NCI-H2171 treated with DMSO at 0.1 percent for 48 hours (cell line): ENCODE data around the gene S100A3.
A peak's percentile ranks its signal among the peaks of the same experiment; 100 is the strongest.
"Not testable (repeated sequence)": the region's sequence is repeated elsewhere in the genome, so short reads cannot be mapped to it uniquely, and the experiment has no call there.

Experiments used
- DNase-seq: peaks from one replicate; lab custom pipeline; 2025; lab: John Stamatoyannopoulos, UW

The S100A3 gene

DNA sequence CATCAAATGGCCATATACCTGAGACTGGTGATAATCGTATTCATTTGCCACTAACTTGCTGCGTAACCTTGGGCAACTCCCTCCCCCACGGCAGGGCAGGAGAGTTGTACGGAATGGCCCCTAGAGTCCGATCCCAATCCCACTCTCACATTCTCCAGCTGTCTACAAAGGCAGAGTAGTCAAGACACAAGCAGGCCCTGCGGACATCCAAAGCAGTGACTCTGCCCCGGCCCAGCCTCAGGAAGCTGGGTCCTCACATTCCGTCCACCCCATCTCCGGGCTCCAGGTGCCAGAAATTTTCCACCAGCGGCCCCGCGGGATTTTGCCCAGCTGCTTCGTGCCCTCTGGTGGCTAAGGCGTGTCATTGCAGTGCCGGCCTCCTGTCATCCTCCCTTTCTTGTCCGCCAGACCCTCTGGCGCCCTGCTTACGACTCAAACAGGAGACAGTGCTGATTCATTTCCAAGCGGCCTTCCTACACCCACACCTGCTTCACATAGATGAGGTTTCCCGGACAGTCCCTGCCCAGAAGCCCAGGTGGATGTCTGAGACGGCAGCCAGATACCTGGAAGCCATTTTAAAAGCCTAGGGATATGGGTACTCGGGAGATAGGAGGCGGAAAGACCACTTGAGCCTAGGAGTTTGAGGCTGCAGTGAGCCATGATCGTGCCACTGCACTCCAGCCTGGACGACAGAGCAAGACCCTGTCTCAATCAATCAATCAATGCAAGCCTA lies 19.5 kb upstream of the S100A3 start:
- DNase-seq, result peak; percentile 92

DNA sequence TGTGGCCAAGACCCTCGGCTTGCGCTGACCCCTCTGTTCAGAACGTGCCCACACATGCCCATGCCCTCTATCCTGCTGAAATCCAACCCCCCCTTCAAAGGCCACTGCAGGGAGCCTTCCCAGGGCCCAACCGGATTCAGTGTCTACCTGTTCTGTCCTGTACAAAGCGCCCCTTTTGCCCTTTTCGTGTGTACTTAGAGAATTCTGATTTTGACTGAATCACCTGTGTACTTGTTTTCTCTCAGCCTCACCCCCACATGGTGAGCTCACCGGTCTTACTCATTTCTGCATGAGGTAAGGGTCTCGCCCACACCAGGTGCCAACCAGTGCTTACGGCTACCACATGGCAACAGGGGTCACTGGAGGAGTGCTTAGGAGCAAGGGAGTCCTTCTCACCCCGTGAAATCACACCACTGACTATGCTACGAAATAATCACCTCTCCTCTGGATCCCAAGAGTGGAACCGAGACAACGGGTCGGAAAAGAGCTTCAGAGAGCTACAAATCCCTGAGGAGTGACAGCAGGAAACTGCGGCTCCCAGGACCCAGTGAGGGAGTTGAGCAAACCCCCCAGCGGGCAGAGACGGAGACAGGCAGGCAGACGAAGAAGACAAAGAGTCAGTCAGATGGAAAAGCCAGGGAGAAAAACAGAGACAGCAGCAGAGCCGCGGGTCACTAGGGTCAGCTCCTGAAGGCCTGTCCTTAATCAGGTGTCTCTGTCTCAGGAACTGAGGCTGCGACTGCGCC lies 18.7 kb upstream of the S100A3 start:
- peak; percentile 78 for DNase-seq

DNA sequence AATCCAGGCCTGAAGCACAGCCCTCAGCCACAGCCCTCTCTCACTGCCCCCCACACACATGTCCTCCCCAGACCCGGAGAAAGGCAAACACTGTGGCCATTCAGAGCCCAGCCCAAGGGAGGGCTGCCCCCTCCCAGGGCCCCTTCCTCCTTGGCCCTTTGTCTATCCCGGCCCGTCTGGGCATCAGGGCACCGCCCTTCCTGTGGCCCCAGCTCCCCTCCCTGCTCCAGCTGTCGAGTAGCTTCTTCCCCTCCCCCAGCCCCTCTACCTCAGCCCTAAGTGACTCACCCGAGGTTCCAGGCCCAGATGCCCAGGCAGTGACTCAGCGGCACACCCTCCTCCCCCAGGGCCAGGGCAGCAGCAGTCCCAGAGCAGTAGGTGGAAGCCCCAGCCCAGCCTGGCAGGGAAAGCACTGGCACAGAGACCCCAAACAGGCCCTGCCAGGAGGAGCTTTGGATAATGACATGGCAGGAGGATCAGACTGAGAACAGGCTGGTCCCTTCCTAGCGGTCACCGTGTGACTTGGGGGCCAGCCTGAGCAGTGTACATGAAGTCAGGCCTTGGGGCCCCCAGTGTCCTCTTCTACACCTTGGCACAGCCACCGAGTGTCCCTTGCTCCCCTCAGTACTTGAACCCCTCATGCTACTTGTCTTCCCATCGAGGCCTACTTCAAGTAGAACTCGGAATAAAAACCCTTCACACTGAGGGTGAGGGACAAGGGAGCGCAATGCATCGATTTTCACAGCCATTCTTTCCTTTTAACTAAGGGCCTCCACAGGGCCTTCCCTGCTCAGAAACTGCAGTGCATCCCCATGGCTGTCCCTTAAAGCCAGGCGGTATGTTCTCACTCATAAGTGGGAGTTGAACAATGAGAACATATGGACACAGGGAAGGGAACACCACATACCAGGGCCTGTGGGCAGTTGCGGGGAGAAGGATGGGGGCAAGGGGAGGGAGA lies 17.6 kb upstream of the S100A3 start:
- DNase-seq, result peak; percentile 95

DNA sequence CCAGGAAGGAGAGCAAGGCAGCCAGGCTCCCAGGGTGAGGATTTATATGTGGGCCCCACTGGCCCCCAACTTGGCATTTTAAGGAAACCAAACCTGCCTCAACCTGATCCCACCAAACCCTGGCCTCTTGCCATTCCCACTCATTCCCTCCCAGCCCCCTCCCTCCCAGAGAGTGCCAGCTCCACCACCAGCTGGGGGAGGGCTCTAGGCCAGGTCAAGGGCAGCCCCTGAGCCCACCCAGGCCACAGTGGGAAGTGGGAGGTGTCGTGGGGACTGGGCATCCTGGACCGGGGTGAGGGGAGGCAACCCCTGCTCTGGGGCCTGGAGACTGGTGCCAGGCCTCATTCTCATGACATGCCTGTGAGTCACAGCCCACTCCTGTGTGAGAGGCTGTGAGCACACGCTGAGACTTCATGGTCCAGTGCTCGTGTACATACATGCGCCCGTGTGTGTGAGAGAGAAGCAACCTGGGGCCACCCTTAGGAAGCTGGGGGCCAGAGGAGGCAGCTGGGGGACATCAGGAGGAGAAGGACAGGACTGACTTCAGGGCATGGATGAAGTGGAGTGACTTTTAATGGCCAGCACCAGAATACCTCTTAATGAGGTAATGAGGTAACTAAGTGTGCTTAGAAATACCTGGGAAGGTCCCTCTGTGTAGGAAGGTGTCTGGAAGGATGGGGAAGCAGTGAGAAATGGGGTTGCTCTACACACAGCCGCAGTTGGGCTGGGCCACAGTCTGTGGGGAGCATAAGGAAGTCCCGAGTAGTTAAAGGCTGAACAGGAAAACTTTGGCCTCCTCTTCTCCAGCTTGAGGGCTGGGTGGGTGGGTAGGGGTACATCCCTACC lies 16.7 kb upstream of the S100A3 start, which contains the start of gene S100A2:
S100A2 (minus strand) TSS at position 316 of the 846 bp plus-strand sequence. CDS start 1,967 bp downstream, outside the sequence.
- DNase-seq, result peak; percentile 70

DNA sequence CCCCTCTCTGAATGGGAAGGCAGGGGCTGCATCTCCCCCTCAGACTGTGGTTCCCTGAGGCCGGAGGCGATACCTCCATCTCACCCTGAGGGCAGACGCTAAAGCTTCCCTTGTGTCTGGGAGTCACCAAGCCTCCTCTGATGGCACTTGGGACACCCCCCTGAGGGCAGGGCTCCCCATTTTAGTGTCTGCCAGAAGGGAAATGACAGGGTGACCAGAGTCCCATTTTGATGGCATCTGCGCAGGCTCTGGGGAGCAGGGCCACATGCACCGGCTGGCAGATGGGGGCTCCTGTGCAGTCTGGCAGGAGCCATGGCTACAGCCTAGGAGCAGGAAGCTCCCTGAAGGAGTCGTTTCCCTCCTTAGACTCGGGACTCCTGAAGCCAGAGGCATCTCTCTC lies 14.9 kb upstream of the S100A3 start:
- peak; percentile 16 for DNase-seq

DNA sequence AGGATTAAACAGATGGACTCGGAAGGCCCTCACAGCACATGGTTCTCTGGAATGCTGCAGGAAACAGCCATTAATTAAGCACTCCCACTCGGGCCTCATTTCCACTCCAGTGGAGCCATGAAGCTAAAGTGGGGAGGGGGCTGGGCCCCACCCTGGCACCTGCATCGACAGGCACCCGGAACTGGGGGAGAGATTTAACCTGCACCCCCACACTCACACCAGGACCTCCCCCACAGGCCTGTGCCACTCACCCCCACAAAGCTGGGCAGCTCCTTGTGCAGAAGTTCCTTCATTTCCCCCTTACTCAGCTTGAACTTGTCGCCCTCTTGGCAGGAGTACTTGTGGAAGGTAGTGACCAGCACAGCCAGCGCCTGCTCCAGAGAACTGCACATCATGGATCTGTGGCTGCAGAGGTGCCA lies 14.4 kb upstream of the S100A3 start:
- DNase-seq, result peak; percentile 19

DNA sequence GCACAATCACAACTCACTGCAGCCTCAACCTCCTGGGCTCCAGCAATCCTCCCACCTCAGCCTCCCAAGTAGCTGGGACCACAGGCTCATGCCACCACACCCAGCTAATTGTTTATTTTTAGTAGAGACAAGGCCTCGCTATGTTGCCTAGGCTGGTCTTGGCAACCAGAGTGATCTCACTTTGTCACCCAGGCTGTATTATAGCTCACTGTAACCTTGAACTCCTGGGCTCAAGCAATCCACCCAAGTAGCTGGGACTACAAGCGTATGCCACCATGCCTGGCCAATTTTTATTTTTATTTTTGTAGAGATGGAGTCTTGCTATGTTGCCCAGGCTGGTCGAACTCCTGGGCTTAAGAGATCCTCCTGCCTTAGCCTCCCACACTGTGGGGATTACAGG lies 13.0 kb upstream of the S100A3 start:
- not testable (repeated sequence) for DNase-seq

DNA sequence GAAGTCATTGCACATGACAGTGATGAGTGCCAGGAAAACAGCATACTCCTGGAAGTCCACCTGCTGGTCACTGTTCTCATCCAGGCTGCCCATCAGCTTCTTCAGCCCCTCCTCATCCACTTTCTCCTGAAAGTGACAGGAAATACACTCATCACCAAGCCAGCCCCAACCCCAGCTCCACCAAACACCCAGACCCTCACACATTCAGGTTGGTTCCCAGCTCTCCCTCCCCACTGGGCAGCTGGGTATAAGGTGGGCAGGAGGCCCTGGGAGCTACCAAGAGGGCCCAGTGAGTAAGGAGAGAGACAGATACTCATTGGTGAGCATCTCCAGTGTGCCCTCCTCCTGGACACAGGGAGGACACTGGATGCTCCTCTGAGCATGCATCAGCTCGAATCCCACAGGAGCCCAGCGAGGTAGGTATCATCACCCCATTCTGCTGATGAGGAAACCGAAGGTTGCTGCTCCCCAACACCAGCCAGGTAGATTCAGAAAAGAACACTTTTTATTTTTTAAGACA lies 12.5 kb upstream of the S100A3 start:
- no peak for DNase-seq

DNA sequence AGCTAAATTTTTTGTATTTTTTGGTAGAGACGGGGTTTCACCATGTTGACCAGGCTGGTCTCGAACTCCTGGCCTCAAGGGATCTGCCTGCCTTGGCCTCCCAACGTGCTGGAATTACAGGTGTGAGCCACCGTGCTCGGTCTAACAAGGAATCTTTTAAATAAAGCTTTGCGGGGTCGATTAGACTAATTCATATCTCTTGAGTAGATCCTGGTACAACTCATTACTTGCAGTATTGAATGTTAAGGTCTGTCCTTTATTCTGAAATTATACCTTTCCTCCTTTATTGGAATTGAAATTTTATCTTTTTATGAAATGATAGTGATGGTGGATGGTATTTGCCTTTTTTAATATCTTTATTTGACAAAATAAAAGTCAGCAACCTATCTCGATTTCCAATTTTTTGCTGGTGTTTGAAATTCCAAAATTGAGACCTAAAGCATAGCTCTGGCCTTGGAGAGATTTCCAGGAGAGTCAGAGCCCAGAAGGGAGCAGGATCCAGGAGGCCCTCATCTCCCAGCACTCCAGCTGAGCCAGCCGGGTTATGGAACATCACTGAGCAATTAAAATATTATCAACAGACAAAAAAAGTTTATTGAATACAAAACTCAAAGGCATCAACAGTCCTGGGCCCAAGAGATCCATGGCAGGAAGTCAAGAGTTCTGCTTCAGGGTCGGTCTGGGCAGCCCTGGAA lies 11.9 kb upstream of the S100A3 start:
- DNase-seq, result no peak

DNA sequence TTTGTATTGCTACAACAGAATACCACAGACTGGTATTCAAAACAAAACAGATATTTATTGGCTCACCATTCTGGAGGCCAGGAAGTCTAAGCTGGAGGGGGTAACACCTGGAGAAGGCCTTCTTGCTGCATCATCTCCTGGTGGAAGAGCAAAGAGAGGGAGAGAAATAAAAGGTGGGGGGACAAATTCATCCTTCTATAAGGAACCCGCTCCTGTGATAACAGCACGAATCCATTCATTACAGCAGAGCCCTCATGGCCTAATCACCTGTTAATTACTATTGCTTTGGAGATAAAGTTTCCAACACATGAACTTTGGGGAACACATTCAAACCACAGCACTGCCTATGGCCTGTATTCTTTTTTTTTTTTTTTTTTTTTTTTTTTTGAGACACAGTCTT lies 11.2 kb upstream of the S100A3 start:
- no peak for DNase-seq

DNA sequence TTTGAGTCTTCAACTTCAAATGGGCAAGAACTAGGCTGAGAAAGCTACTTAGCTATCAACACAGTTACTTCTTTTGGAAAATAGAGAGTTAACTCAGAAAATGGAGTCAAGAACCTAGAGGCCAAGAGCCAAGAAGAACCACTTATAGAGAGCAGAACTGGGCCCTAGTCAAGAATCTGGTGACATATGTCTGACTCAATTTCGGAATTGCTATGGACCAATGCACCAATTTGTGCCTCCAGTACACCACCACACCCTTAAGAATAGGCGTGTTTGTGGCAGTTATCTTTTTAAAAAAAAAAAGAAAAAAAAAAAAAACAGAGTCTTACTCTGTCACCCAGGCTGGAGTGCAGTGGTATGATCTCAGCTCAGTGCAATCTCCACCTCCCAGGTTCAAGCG lies 8.8 kb upstream of the S100A3 start:
- DNase-seq, result no peak

DNA sequence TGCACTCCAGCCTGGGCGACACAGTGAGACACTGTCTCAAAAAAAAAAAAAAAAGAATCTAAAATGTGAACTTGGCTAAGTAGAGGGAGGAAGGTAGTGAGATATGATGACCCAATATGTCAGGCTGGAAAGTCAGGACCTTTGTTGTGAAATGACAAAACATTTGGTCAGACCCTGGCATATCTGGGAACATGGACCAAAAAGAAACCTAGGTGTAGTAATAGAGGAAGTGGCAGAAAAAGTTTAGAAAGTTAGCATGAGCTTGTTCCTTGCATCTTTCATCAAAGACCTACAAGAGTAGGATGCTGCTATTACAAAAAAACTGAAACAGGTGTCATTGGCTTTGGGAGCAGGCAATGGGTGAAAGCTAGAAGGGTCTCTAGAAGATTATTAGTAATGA lies 7.3 kb upstream of the S100A3 start:
- no peak for DNase-seq

DNA sequence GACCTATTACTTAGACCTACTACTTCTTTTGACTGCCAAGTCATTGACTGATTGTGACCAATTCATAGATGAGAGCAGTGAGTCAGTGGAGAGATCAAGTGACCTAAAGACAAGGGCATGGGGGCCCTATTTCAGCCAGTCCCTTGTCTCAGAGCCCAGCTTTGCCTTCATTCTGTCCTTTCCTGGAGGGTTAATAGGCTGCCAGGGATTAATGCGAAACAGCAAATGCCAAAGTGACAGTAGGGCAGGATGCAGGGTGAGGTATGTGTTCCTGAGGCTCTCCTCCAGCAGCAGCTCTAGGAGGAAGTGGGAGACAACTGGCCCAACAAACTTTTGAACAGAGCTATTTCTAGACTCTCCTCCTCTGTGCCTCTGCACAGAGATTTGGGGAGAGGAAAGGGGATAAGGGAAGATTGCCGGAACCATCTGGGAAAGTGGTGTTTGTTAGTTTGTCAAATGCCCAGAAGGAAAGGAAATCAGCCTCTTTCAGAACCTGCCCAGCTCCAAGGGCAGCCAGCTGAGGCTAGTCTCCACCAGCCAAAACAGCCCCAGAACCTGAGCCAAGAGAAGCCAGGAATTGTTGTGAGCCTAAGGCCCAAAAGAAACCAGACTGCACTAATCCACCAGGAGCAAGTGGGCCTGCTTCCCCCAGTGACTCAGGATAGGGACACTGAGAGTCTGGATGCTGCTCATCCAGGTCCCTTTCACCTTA lies 4.9 kb upstream of the S100A3 start:
- DNase-seq, result no peak

DNA sequence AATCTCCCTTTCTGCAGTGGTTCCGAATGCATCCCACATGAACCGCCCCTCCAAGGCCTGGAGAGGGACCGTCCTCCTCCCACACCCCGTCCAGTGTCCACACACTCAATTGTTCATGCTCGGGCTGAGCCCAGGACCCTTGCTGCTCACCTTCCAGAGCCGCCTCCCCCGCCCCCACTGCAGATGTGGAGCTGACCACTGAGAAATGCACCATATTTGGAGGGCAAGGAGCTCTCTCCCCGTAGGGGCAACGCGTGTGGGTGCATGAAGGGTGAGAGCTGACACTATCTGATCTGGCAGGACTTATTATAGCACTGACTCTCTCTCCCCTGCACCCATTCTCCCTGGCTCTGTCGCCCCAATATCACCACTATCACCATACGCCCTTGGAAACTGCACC lies 4.0 kb upstream of the S100A3 start:
- no peak for DNase-seq

DNA sequence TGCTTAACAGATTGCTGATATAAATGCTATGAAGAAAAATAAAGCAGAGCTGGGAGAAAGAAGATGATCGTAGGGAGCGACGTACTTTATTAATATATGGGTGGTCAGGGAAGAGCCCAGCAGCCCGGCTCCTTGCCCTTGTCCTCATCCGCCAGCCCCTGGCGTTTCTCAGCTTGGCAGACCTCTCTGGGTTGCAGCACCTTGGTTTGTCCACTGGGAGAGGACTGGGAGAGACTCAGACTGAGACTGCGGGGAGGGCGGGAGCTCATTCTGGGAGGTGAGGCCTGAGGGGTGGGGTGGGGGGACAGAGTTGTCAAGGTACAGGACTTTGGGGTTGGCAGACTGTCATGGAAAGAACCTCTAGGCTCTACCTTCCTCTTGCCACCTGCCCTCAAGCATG lies 3.3 kb upstream of the S100A3 start:
- no peak for DNase-seq

DNA sequence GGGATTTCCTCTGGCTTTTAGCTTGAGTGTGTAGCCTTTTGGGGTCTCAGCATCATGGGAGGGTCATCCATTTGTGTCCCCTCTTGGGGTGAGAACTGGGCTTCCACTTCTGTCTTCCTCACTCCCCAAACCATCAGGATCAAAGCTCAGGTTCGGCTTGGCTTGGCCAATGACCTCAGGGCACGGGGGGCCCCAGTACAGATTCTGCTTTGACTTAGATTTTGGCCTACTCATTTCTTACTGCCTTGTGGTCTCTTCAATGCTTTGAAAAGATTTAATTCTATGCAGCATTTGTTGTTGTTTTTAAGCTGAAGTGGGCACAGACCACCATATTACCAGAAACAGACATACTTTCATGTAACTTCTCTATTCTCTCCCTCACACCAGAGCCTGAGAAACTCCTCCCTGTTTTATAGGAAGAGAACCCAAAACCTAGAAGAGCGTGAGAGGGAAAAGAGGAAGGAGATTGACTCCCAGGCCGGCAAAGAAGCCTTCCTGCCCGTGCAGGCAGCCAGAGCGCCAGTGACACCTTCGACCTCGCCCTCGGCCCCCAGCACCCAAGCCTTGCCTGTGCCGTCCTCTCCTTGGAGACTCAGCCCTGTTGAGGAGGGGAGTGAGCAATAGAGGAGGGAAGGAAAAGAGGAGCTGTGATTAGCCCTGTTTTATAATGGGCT lies 1.9 kb upstream of the S100A3 start:
- DNase-seq, result no peak

DNA sequence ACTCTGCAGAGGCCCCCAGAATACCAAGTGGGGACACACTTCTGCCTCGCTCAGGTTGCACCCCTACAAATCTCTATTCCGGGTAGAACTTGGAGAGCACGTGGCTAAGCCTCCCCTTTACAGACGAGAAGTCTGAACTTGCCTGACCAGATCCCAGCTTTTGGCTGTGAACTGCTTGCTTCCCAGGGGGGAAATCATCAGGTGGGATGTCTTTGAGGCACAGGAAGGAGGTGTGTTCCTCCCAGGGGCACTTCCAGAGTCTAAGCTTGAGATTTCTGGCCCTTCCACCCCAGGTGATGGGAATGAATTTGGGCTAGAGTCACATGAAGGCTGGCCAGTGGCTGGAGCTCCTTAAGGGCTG lies 1.3 kb upstream of the S100A3 start:
- no peak for DNase-seq

DNA sequence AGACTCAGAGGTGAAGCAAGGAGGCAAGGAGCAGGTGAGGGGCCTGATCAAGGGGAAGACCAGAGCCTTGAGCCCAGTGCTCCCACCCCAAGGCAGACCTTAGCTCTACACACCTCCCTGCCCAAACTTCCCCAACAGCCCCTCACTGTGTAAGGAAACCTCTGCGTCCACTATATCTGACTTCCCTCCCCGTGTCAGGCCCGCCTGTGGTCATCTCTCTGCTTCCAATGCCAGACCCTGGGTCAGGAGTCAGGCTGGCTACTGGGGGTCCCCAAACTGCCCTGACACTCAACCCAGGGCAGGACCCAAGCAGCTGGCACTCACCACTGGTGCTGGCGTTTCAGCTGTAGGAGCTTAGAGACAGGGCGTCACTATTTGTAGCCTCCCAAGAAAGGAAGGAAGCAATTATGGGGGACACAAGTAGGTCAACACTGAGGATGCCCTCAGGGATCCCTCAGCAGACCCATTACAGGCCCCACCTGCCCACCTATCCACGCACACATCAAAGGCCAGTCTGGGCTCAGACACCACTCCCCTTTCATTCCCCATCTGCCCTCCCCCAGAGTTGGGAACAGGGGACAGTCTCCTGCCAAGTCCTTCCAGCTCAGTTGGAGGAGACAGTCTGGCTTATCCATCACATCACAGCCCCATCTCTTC lies 811 bp upstream of the S100A3 start:
- DNase-seq, result no peak
